IMR-90 (cell line): ENCODE data around the gene MYO1H. TPM values are rescaled to one million over a fixed set of nuclear protein-coding genes. Genes with fewer than 3 reads are reported as not detected.
A peak's percentile ranks its signal among the peaks of the same experiment; 100 is the strongest.

Experiments
- ATAC-seq: fragments of 200-7000 bp; cut with Tn5 transposase; 2 replicates; pipeline ENCODE4 v1.9.1; 2020; ENCODE audit warnings: low read depth, mild to moderate bottlenecking, moderate library complexity
- BruUV-seq: library from RNA; stranded (reverse); fragments of 400-500 nt; replicated peaks from 2 replicates; lab custom pipeline; 2021; lab: Mats Ljungman, UMichigan
- CTCF ChIA-PET: fragments of 300-600 bp; formaldehyde crosslinking; extraction: SDS; loops from one replicate; lab custom pipeline; 2021; ENCODE audit warnings: antibody characterized with exemption; lab: Yijun Ruan, JAX
- POLR2A ChIA-PET: fragments of 300-600 bp; sonication (Branson Sonifier 250); formaldehyde crosslinking; loops from one replicate; lab custom pipeline; 2022; ENCODE audit warnings: antibody characterized with exemption; ENCODE audit not compliant: unreplicated experiment; lab: Charles Lee
- DNase-seq: peaks from one replicate; pipeline ENCODE4 v3.0.0; 2013
- H2AFZ ChIP-seq: replicated peaks from 2 replicates; pipeline ENCODE3; 2013; ENCODE audit warnings: low read length, mild to moderate bottlenecking; ENCODE audit not compliant: poor library complexity
- H2AK5ac ChIP-seq: 2 replicates; pipeline ENCODE4 v1.6.1; 2013; ENCODE audit warnings: low read depth, low read length, inconsistent platforms
- H2AK9ac ChIP-seq: replicated peaks from 2 replicates; pipeline ENCODE3; 2013; ENCODE audit warnings: mild to moderate bottlenecking, low read depth, low read length, moderate library complexity; ENCODE audit not compliant: poor library complexity
- H2BK120ac ChIP-seq: 2 replicates; pipeline ENCODE4 v1.6.1; 2013; ENCODE audit warnings: low read depth, low read length, inconsistent platforms
- H2BK15ac ChIP-seq: 3 replicates; pipeline ENCODE4 v1.6.1; 2013; ENCODE audit warnings: low read depth, low read length, inconsistent platforms
- H2BK20ac ChIP-seq: 2 replicates; pipeline ENCODE4 v1.6.1; 2013; ENCODE audit warnings: low read depth, mild to moderate bottlenecking, inconsistent platforms, low read length, moderate library complexity
- H2BK5ac ChIP-seq: 2 replicates; pipeline ENCODE4 v1.6.1; 2013; ENCODE audit warnings: mild to moderate bottlenecking, low read depth, low read length, inconsistent platforms; ENCODE audit not compliant: poor library complexity, severe bottlenecking
- H3K14ac ChIP-seq: replicated peaks from 2 replicates; pipeline ENCODE4 v1.6.1; 2013; ENCODE audit warnings: low read depth, low read length, inconsistent platforms
- H3K18ac ChIP-seq: 2 replicates; pipeline ENCODE4 v1.6.1; 2013; ENCODE audit warnings: low read depth, low read length, control low read depth
- H3K23ac ChIP-seq: 2 replicates; pipeline ENCODE4 v1.6.1; 2013; ENCODE audit warnings: low read depth, low read length, inconsistent platforms
- H3K27ac ChIP-seq: 2 replicates; pipeline ENCODE4 v1.5.1; 2013; ENCODE audit warnings: mild to moderate bottlenecking, control low read depth, low read length; ENCODE audit not compliant: insufficient read depth
- H3K27me3 ChIP-seq: 2 replicates; pipeline ENCODE4 v1.6.1; 2013; ENCODE audit warnings: low read length; ENCODE audit not compliant: control insufficient read depth, insufficient read depth
- H3K36me3 ChIP-seq: 2 replicates; pipeline ENCODE4 v1.6.1; 2013; ENCODE audit warnings: low read length, mixed read lengths; ENCODE audit not compliant: control insufficient read depth, insufficient read depth
- H3K4ac ChIP-seq: 2 replicates; pipeline ENCODE4 v1.6.1; 2013; ENCODE audit warnings: low read depth, low read length, inconsistent platforms
- H3K4me1 ChIP-seq: 2 replicates; pipeline ENCODE4 v1.6.1; 2013; ENCODE audit warnings: low read length, mixed read lengths; ENCODE audit not compliant: control insufficient read depth, insufficient read depth
- H3K4me2 ChIP-seq: 2 replicates; pipeline ENCODE4 v1.6.1; 2013; ENCODE audit warnings: low read depth, mild to moderate bottlenecking, control low read depth, low read length, moderate library complexity
- H3K4me3 ChIP-seq: 2 replicates; pipeline ENCODE4 v1.5.1; 2013; ENCODE audit warnings: low read depth, mild to moderate bottlenecking, control low read depth, low read length, moderate library complexity; ENCODE audit not compliant: insufficient read depth
- H3K56ac ChIP-seq: 2 replicates; pipeline ENCODE4 v1.6.1; 2013; ENCODE audit warnings: low read length, inconsistent platforms; ENCODE audit not compliant: insufficient read depth; ENCODE audit errors: extremely low read depth
- H3K79me1 ChIP-seq, 2 experiments: 2 replicates each; pipeline ENCODE4 v1.6.1; 2013; ENCODE audit warnings: low read length in 2 of 2, inconsistent platforms in 1 of 2, low read depth in 1 of 2
- H3K9ac ChIP-seq: 2 replicates; pipeline ENCODE4 v1.6.1; 2013; ENCODE audit warnings: low read depth, low read length, control low read depth
- H3K9me1 ChIP-seq: 2 replicates; pipeline ENCODE4 v1.6.1; 2013; ENCODE audit warnings: low read length, inconsistent platforms; ENCODE audit not compliant: insufficient read depth
- H3K9me3 ChIP-seq: 2 replicates; pipeline ENCODE4 v1.6.1; 2013; ENCODE audit warnings: low read length; ENCODE audit not compliant: control insufficient read depth, insufficient read depth
- H4K20me1 ChIP-seq: 2 replicates; pipeline ENCODE4 v1.6.1; 2013; ENCODE audit warnings: low read length, inconsistent platforms; ENCODE audit not compliant: insufficient read depth
- H4K5ac ChIP-seq: 2 replicates; pipeline ENCODE4 v1.6.1; 2013; ENCODE audit warnings: mild to moderate bottlenecking, low read depth, low read length, control low read depth
- H4K8ac ChIP-seq, 2 experiments: 2 replicates each; pipeline ENCODE4 v1.6.1; 2013; ENCODE audit warnings: low read depth in 2 of 2, low read length in 2 of 2, control low read depth in 1 of 2, inconsistent platforms in 1 of 2
- H4K91ac ChIP-seq: 2 replicates; pipeline ENCODE4 v1.6.1; 2013; ENCODE audit warnings: low read depth, low read length, inconsistent platforms; ENCODE audit not compliant: insufficient read depth
- BHLHE40 ChIP-seq: fragments of 150-350 bp; IDR thresholded peaks from 2 replicates; pipeline ENCODE4 v1.6.1; 2016; ENCODE audit warnings: mild to moderate bottlenecking, low read depth, low read length
- CEBPB ChIP-seq: IDR thresholded peaks from 2 replicates; pipeline ENCODE4 v1.6.1; 2012; ENCODE audit warnings: low read depth, low read length, improper control_type of control experiment
- CHD1 ChIP-seq: IDR thresholded peaks from 2 replicates; pipeline ENCODE4 v1.6.1; 2012; ENCODE audit warnings: low read depth, low read length, improper control_type of control experiment
- CTCF ChIP-seq: conservative IDR thresholded peaks from 2 replicates; pipeline ENCODE4 v1.5.1; 2012; ENCODE audit warnings: mild to moderate bottlenecking, low read depth, low read length, improper control_type of control experiment
- ELK1 ChIP-seq: fragments of 150-350 bp; IDR thresholded peaks from 2 replicates; pipeline ENCODE4 v1.6.1; 2016; ENCODE audit warnings: low read depth, mild to moderate bottlenecking, low read length, moderate library complexity, borderline replicate concordance
- FOS ChIP-seq: fragments of 150-350 bp; IDR thresholded peaks from 2 replicates; pipeline ENCODE4 v1.6.1; 2016; ENCODE audit warnings: low read depth, low read length
- MAFK ChIP-seq: IDR thresholded peaks from 2 replicates; pipeline ENCODE4 v1.6.1; 2012; ENCODE audit warnings: low read depth, low read length, improper control_type of control experiment
- MXI1 ChIP-seq: IDR thresholded peaks from 2 replicates; pipeline ENCODE4 v1.6.1; 2012; ENCODE audit warnings: low read depth, mild to moderate bottlenecking, low read length, moderate library complexity, borderline replicate concordance
- POLR2A ChIP-seq: IDR thresholded peaks from 2 replicates; pipeline ENCODE4 v1.6.1; 2012; ENCODE audit warnings: mild to moderate bottlenecking, low read depth, low read length
- RAD21 ChIP-seq: IDR thresholded peaks from 2 replicates; pipeline ENCODE4 v1.6.1; 2012; ENCODE audit warnings: low read length, improper control_type of control experiment
- RCOR1 ChIP-seq: IDR thresholded peaks from 2 replicates; pipeline ENCODE4 v1.6.1; 2012; ENCODE audit warnings: mild to moderate bottlenecking, low read length, improper control_type of control experiment; ENCODE audit not compliant: insufficient replicate concordance
- SMC3 ChIP-seq: fragments of 150-350 bp; IDR thresholded peaks from 2 replicates; pipeline ENCODE4 v1.6.1; 2016; ENCODE audit warnings: low read depth, mild to moderate bottlenecking, antibody characterized with exemption, low read length, moderate library complexity
- WGBS, 2 experiments: methylation state at CpG; one replicate each; pipeline versions ENCODE4 v1.1.5 to v1.1.7; 2013; ENCODE audit warnings: missing lambda C conversion rate in 2 of 2; ENCODE audit not compliant: insufficient read length in 1 of 2; ENCODE audit errors: extremely low coverage in 2 of 2; 5-methylcytosine and 5-hydroxymethylcytosine counted together
- dilution Hi-C: fragments of 300-500 bp; cut with HindIII; formaldehyde crosslinking; loops from one replicate; pipeline ENCODE4 v1.14.3; 2018; ENCODE audit warnings: low sequenced_read_pairs; ENCODE audit not compliant: unreplicated experiment
- in situ Hi-C: fragments of 300-500 bp; cut with MboI; formaldehyde crosslinking; loops from 3 replicates; pipeline ENCODE4 v1.14.3; 2019; ENCODE audit warnings: low sequenced_read_pairs, inconsistent platforms, mixed read lengths
- intact Hi-C: fragments of 100-400 bp; cut with micrococcal nuclease; formaldehyde crosslinking; loops from 2 replicates; pipeline ENCODE4 v1.10.0; 2022
- polyA plus RNA-seq, 3 experiments: library from polyadenylated mRNA; depleted of rRNA; stranded (reverse); fragments of >200 nt; gene quantifications; 2 replicates each; pipeline ENCODE4 v1.2.3, GENCODE V29; 2012; ENCODE audit warnings: low replicate concordance in 1 of 3
- total RNA-seq: library from RNA; depleted of rRNA; stranded (reverse); fragments of >200 nt; gene quantifications from 2 replicates; pipeline ENCODE4 v1.2.3, GENCODE V29; 2012

Gene MYO1H
- total and polyA plus RNA-seq, 2 of the 4 experiments (the other 2 are of a cell fraction), result not detected

GRCh38 chr12:109462868-109463692 is 115.4 kb downstream of the MYO1H start:
- ChIA-PET POLR2A (interaction anchor here (0.5 to 1.1 kb wide), 4 partner anchors 14 to 263 kb away, joined by 3 to 7 read pairs (median 4); partner anchors contain the start of genes KCTD10 and UBE3B), CTCF (interaction anchor here (0.8 to 2.0 kb wide), 3 partner anchors 8 to 31 kb away, joined by 3 to 4 read pairs (median 3); no protein-coding TSS in a partner anchor)
- peak overlapping the region; percentile 99 for H3K56ac ChIP-seq
- no peak for TF ChIP-seq SMC3
- no peak for TF ChIP-seq CTCF
- TF ChIP-seq BHLHE40, result peak; percentile 79
- peak; percentile 36; the same call in 1 of the 2 replicates for TF ChIP-seq MAFK
- no peak for TF ChIP-seq FOS
- TF ChIP-seq ELK1, result no peak
- 0 out of 2 replicates have a peak, but pooled peaks have one; percentile 40 for TF ChIP-seq MXI1
- peak; percentile 53 for TF ChIP-seq CEBPB
- TF ChIP-seq CHD1, result no peak
- no peak for TF ChIP-seq RCOR1
- TF ChIP-seq RAD21, result no peak
- peak; percentile 84 for TF ChIP-seq POLR2A
- H3K9me1 ChIP-seq, result peaks cover 48% of the 10 kb centered on the region
- peaks cover 37% of the 10 kb centered on the region for H3K36me3 ChIP-seq
- peak overlapping the region; percentile 98 for H2BK5ac ChIP-seq
- peak overlapping the region; percentile 95 for H3K14ac ChIP-seq
- H2BK20ac ChIP-seq, result peak overlapping the region; percentile 94
- no peaks in the 10 kb centered on the region for H3K27me3 ChIP-seq
- H3K9ac ChIP-seq, result peak overlapping the region; percentile 86
- peak overlapping the region; percentile 87 for H3K18ac ChIP-seq
- peak overlapping the region; percentile 79 for H2AFZ ChIP-seq
- peak overlapping the region; percentile 96 to 97 for H4K8ac ChIP-seq
- H3K23ac ChIP-seq, result peak overlapping the region; percentile 95
- peak overlapping the region; percentile 97 for H2BK120ac ChIP-seq
- H3K27ac ChIP-seq, result peak overlapping the region; percentile 99
- no TSS peak for BruUV-seq
- peaks cover 29 to 81% of the 10 kb centered on the region in 2 experiments for H3K79me1 ChIP-seq
- WGBS, 2 experiments, result 0% methylated on average over 2 of the region's 14 CpGs; no CpG with 5 or more reads in 1 of the 2 experiments
- intact Hi-C loops, result loop anchor here (2.0 kb wide), 1 partner anchor 14 kb away; the partner anchor contains the start of genes KCTD10 and UBE3B
- H2AK9ac ChIP-seq, result peak overlapping the region; percentile 86
- DNase-seq, result peak; percentile 98
- peak overlapping the region; percentile 9; the same call in 1 of the 2 replicates for H3K4me3 ChIP-seq
- in situ Hi-C loops, result no loop called here
- peaks cover 16% of the 10 kb centered on the region; the same call in 1 of the 2 replicates for H4K20me1 ChIP-seq
- H4K5ac ChIP-seq, result peak overlapping the region; percentile 90
- peaks cover 51% of the 10 kb centered on the region for H3K4me1 ChIP-seq
- peak; percentile 47 for ATAC-seq
- peak overlapping the region; percentile 87 for H2BK15ac ChIP-seq
- dilution Hi-C loops, result no loop called here
- H3K4me2 ChIP-seq, result peak overlapping the region; percentile 71
- no peaks in the 10 kb centered on the region for H3K9me3 ChIP-seq
- peak overlapping the region; percentile 98 for H2AK5ac ChIP-seq
- H4K91ac ChIP-seq, result peak overlapping the region; percentile 98
- H3K4ac ChIP-seq, result peak overlapping the region; percentile 99
